HepG2 (cell line): ENCODE data around the gene ELAVL3. TPM values are rescaled to one million over a fixed set of nuclear protein-coding genes. Genes with fewer than 3 reads are reported as not detected.

Experiments
- CCDC6 ChIP-seq: sonication (generic); formaldehyde crosslinking; IDR thresholded peaks from 2 replicates; pipeline ENCODE4 v1.8.1; 2022; ENCODE audit warnings: mild to moderate bottlenecking, missing genetic modification reagents, moderate library complexity
- GTF2F1 ChIP-seq: fragments of 150-350 bp; IDR thresholded peaks from 2 replicates; pipeline ENCODE4 v1.6.1; 2014; ENCODE audit warnings: low read length
- HNF1A ChIP-seq, 2 experiments: sonication (generic) in 1 of 2; formaldehyde crosslinking in 1 of 2; IDR thresholded peaks; 2 replicates each; pipeline versions ENCODE4 v1.4.0 to v1.6.1; 2016 to 2020; ENCODE audit warnings: borderline replicate concordance in 1 of 2, low read depth in 1 of 2, mild to moderate bottlenecking in 1 of 2, missing genetic modification reagents in 1 of 2
- NFATC3 ChIP-seq: sonication (generic); formaldehyde crosslinking; IDR thresholded peaks from 2 replicates; pipeline ENCODE4 v1.5.1; 2020; ENCODE audit warnings: mild to moderate bottlenecking, missing genetic modification reagents
- NFIB ChIP-seq: sonication (generic); formaldehyde crosslinking; IDR thresholded peaks from 2 replicates; pipeline ENCODE4 v1.9.0; 2021; ENCODE audit warnings: missing genetic modification reagents, mild to moderate bottlenecking, borderline replicate concordance
- NONO ChIP-seq, 2 experiments: fragments of 450-650 bp in 1 of 2; sonication (generic) in 1 of 2; formaldehyde crosslinking in 1 of 2; IDR thresholded peaks in 1 of 2; conservative IDR thresholded peaks in 1 of 2; 2 replicates each; pipeline versions ENCODE4 v1.6.1 to v1.8.0; 2017 to 2022; ENCODE audit warnings: mild to moderate bottlenecking in 1 of 2, missing genetic modification reagents in 1 of 2, moderate library complexity in 1 of 2
- PAWR ChIP-seq: sonication (generic); formaldehyde crosslinking; IDR thresholded peaks from 2 replicates; pipeline ENCODE4 v1.4.0; 2020; ENCODE audit warnings: missing genetic modification reagents, mild to moderate bottlenecking, borderline replicate concordance
- RARG ChIP-seq: sonication (generic); formaldehyde crosslinking; IDR thresholded peaks from 2 replicates; pipeline ENCODE4 v1.4.0; 2020; ENCODE audit warnings: low read depth, mild to moderate bottlenecking, missing genetic modification reagents
- RFXANK ChIP-seq: IDR thresholded peaks from 2 replicates; pipeline ENCODE4 v1.6.1; 2016
- SP4 ChIP-seq: sonication (generic); formaldehyde crosslinking; IDR thresholded peaks from 2 replicates; pipeline ENCODE4 v1.8.1; 2023; ENCODE audit warnings: mild to moderate bottlenecking, missing genetic modification reagents
- SPEN ChIP-seq: sonication (generic); formaldehyde crosslinking; IDR thresholded peaks from 2 replicates; pipeline ENCODE4 v1.5.1; 2020; ENCODE audit warnings: low read depth, mild to moderate bottlenecking, missing genetic modification reagents
- TGIF2 ChIP-seq: IDR thresholded peaks from 2 replicates; pipeline ENCODE4 v1.6.1; 2016; ENCODE audit warnings: control low read depth, missing compliant biosample characterization
- ZFP1 ChIP-seq: IDR thresholded peaks from 2 replicates; pipeline ENCODE4 v1.6.1; 2016
- ZNF276 ChIP-seq: sonication (generic); formaldehyde crosslinking; IDR thresholded peaks from 2 replicates; pipeline ENCODE4 v1.4.0; 2020; ENCODE audit warnings: mild to moderate bottlenecking, low read depth, missing genetic modification reagents
- ZNF350 ChIP-seq: sonication (generic); formaldehyde crosslinking; IDR thresholded peaks from 2 replicates; pipeline ENCODE4 v1.4.0; 2020; ENCODE audit warnings: mild to moderate bottlenecking, low read depth, missing genetic modification reagents, borderline replicate concordance
- ZNF484 ChIP-seq: sonication (generic); formaldehyde crosslinking; IDR thresholded peaks from 2 replicates; pipeline ENCODE4 v1.5.1; 2020; ENCODE audit warnings: mild to moderate bottlenecking, low read depth, missing genetic modification reagents, borderline replicate concordance
- ZNF496 ChIP-seq: sonication (generic); formaldehyde crosslinking; IDR thresholded peaks from 2 replicates; pipeline ENCODE4 v1.8.1; 2023; ENCODE audit warnings: mild to moderate bottlenecking, moderate library complexity, missing genetic modification reagents; ENCODE audit not compliant: insufficient replicate concordance
- polyA plus RNA-seq, 8 experiments: library from polyadenylated mRNA; depleted of rRNA in 3 of 8; stranded (reverse) in 7 of 8; unstranded in 1 of 8; fragments of >200 nt; fragmentation: Illumina TruSeq in 4 of 8; extraction: Trizol in 4 of 8; gene quantifications; 2 replicates each; pipeline versions ENCODE4 v1.2.1 to v1.2.3, GENCODE V29; 2011 to 2016; ENCODE audit warnings: low read depth in 4 of 8, missing spikeins in 1 of 8, mixed read lengths in 1 of 8; ENCODE audit not compliant: insufficient read depth in 1 of 8
- total RNA-seq, 5 experiments: library from RNA; depleted of rRNA; stranded (reverse); fragments of >200 nt; fragmentation: Illumina TruSeq; extraction: Trizol; gene quantifications; 2 replicates each; pipeline ENCODE4 v1.2.3, GENCODE V29; 2016; ENCODE audit warnings: low read depth in 1 of 5
- TF ChIP-seq, protein P1 (sequence below), 2 experiments: IDR thresholded peaks; 2 replicates each; pipeline ENCODE4 v1.6.1; 2011 to 2012; ENCODE audit warnings: low read length in 2 of 2, borderline replicate concordance in 1 of 2, low read depth in 1 of 2, mild to moderate bottlenecking in 1 of 2, moderate library complexity in 1 of 2

The ELAVL3 gene
- total and polyA plus RNA-seq, 2 of the 13 experiments (the other 11 are each of a cell fraction or from before 2014, with no cell fraction given) = 0.03 TPM; not detected in 1

GRCh38 chr19:11435057-11435832 lies 45.6 kb downstream of the ELAVL3 start, which contains the start of the genes ODAD3 and PRKCSH (continued):
- TF ChIP-seq ZNF276 (CRISPR knock-in tag) (no peak), NONO (IDR thresholded peaks at IDR 0.05) (no peak), NONO (CRISPR knock-in tag; conservative IDR thresholded peaks at IDR 0.05) (peak; percentile 91), HNF1A (IDR thresholded peaks at IDR 0.05; ENCODE audit: low read depth) (0 out of 2 replicates have a peak, but pooled peaks have one; percentile 24), HNF1A (CRISPR knock-in tag; IDR thresholded peaks at IDR 0.05; ENCODE audit: borderline replicate concordance) (peak; percentile 14; the same call in 1 of the 2 replicates), NFIB (CRISPR knock-in tag) (no peak), ZNF496 (CRISPR knock-in tag) (no peak), ZFP1 (peak; percentile 33; the same call in 1 of the 2 replicates), SPEN (CRISPR knock-in tag) (peak; percentile 94), ZNF484 (CRISPR knock-in tag) (no peak), SP4 (CRISPR knock-in tag) (peak; percentile 92), ZNF350 (CRISPR knock-in tag) (peak; percentile 87), PAWR (CRISPR knock-in tag) (no peak), NFATC3 (CRISPR knock-in tag) (no peak; the same call in 1 of the 2 replicates), CCDC6 (CRISPR knock-in tag) (no peak), RFXANK (CRISPR knock-in tag) (peak; percentile 37; the same call in 1 of the 2 replicates), RARG (no peak), TGIF2 (CRISPR knock-in tag) (no peak; the same call in 1 of the 2 replicates), GTF2F1 (no peak)
- TF ChIP-seq, protein P1, sequence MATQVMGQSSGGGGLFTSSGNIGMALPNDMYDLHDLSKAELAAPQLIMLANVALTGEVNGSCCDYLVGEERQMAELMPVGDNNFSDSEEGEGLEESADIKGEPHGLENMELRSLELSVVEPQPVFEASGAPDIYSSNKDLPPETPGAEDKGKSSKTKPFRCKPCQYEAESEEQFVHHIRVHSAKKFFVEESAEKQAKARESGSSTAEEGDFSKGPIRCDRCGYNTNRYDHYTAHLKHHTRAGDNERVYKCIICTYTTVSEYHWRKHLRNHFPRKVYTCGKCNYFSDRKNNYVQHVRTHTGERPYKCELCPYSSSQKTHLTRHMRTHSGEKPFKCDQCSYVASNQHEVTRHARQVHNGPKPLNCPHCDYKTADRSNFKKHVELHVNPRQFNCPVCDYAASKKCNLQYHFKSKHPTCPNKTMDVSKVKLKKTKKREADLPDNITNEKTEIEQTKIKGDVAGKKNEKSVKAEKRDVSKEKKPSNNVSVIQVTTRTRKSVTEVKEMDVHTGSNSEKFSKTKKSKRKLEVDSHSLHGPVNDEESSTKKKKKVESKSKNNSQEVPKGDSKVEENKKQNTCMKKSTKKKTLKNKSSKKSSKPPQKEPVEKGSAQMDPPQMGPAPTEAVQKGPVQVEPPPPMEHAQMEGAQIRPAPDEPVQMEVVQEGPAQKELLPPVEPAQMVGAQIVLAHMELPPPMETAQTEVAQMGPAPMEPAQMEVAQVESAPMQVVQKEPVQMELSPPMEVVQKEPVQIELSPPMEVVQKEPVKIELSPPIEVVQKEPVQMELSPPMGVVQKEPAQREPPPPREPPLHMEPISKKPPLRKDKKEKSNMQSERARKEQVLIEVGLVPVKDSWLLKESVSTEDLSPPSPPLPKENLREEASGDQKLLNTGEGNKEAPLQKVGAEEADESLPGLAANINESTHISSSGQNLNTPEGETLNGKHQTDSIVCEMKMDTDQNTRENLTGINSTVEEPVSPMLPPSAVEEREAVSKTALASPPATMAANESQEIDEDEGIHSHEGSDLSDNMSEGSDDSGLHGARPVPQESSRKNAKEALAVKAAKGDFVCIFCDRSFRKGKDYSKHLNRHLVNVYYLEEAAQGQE (IDR thresholded peaks at IDR 0.05; ENCODE audit: borderline replicate concordance in 1 of 2, low read depth in 1 of 2, low read length in 2 of 2) = peak in 1 of 2 experiments; percentile 57; a peak in 2 of 4 replicates
